Adrenal gland (tissue), 12 donors: ENCODE measurements around the gene RAD52. TPM values are rescaled to one million over a fixed set of nuclear protein-coding genes. Genes with fewer than 3 reads are reported as not detected.

ENCODE experiments used
- DNase-seq, 7 donors: peaks; one replicate each; pipeline ENCODE4 v3.0.0-alpha.2; 2019 to 2020
- H3K27ac ChIP-seq, 5 donors: fragments of 200-600 bp; sonication (generic) in 4 of 5; 1 replicate in 3 of 5; 2 replicates in 2 of 5; pipeline versions ENCODE4 v1.5.1 to v1.8.0; 2016 to 2020; ENCODE audit warnings: mild to moderate bottlenecking in 1 of 5
- H3K27me3 ChIP-seq: fragments of 200-600 bp; 2 replicates; pipeline ENCODE4 v1.8.0; 2021
- H3K36me3 ChIP-seq, 2 donors: fragments of 200-600 bp; replicated peaks in 1 of 2; 1 replicate in 1 of 2; 2 replicates in 1 of 2; pipeline versions ENCODE4 v1.5.1 to v1.8.0; 2018 to 2022
- H3K4me1 ChIP-seq, 2 donors: fragments of 200-600 bp; replicated peaks in 1 of 2; 1 replicate in 1 of 2; 2 replicates in 1 of 2; pipeline versions ENCODE4 v1.5.1 to v1.8.0; 2018 to 2021
- H3K4me3 ChIP-seq, 4 donors: fragments of 200-600 bp; sonication (generic) in 3 of 4; one replicate each; pipeline ENCODE4 v1.5.1; 2016 to 2018
- H3K9me3 ChIP-seq, 3 donors: fragments of 200-600 bp; sonication (generic) in 1 of 3; replicated peaks in 1 of 3; 1 replicate in 2 of 3; 2 replicates in 1 of 3; pipeline versions ENCODE4 v1.5.1 to v1.8.0; 2016 to 2021
- POLR2A ChIP-seq, 2 donors: fragments of 450-650 bp; IDR thresholded peaks; one replicate each; pipeline ENCODE4 v1.6.1; 2017; ENCODE audit warnings: antibody characterized with exemption in 2 of 2, mild to moderate bottlenecking in 2 of 2, moderate library complexity in 1 of 2
- WGBS, 4 donors: extraction: QIAGEN DNeasy Blood & Tissue Kit in 2 of 4; methylation state at CpG; one replicate each; pipeline versions ENCODE4 v1.1.5 to v1.1.7; 2013 to 2017; 5-methylcytosine and 5-hydroxymethylcytosine counted together
- intact Hi-C, 2 donors: fragments of 100-400 bp; cut with DNase I; formaldehyde crosslinking; loops; one replicate each; pipeline versions ENCODE4 v1.14.1 to v1.15.0; 2022 to 2023
- polyA plus RNA-seq, 3 donors: library from polyadenylated mRNA; stranded (reverse); fragments of 200-250 nt in 2 of 3; fragments of 350-450 nt in 1 of 3; fragmentation: Illumina TruSeq in 1 of 3; extraction: RNeasy Lipid Tissue Mini Kit (QIAGEN cat#74804) in 1 of 3; gene quantifications; one replicate each; pipeline ENCODE4 v1.2.3, GENCODE V29; 2013 to 2014
- total RNA-seq, 9 donors: library from RNA; depleted of rRNA in 4 of 9; stranded (reverse); fragments of >200 nt in 4 of 9; fragments of 120-200 nt in 1 of 9; fragmentation: NEBNext Ultra II Directional in 1 of 9; extraction: Animal tissue kit (Norgen Biotek cat#: 25700) in 1 of 9; gene quantifications; one replicate each; pipeline versions ENCODE4 v1.1.0 to v1.2.4, GENCODE V29; 2013 to 2023
- TF ChIP-seq, protein P1 (sequence below), 6 experiments: fragments of 450-650 bp in 4 of 6; fragments of 200-600 bp in 2 of 6; sonication (generic) in 1 of 6; IDR thresholded peaks; 1 replicate in 5 of 6; 2 replicates in 1 of 6; pipeline versions ENCODE4 v1.5.1 to v1.8.0; 2016 to 2021; ENCODE audit warnings: antibody characterized with exemption in 6 of 6, mild to moderate bottlenecking in 2 of 6, moderate library complexity in 1 of 6
- donor health status: healthy with polysubstance abuse.
- donor health status: Bipolar disorder and iron deficiency.
- donor health status: DM: yes; HTN: yes; CAD: no.
- donor health status: DM: no; HTN: no; CAD: no.
- donor health status: DM: no; HTN: no; CAD: no.
- donor health status: DM: yes; HTN: yes; CAD: no.

Gene RAD52
- total and polyA plus RNA-seq, 12 donors: 5.5 to 22.6 (median 11.2) TPM

DNA sequence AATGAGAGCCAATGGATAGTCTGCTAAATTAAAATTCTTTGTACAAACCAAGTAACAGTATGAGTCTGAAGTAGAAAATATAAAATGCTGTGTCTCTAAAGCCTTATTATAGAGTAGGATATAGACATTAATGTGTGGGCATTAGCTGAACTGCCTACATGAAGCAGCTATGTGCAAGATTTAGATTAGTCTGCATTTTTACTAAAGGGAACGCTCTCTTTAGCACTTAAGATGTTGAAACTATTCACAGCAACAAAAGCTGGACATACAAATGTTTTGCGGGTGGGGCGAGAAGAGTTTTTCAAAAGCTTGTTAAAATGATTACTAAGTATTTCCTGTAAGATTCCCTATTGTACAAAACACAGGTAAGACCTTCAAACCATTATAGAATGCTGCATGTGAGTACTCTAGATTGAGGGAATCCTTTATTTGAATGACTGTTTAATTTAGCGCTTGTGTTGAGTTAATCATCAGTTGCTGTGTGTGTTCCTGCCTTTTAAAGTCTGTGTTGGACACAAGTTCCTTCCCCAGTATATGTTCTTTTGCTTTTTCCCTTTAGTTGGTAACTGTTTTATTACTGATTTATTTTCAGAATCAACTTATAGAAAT is 87.1 kb downstream of the RAD52 start:
- no peaks in the 10 kb centered on the region for H3K27me3 ChIP-seq
- H3K4me1 ChIP-seq: peaks cover 2% of the 10 kb centered on the region in 2 donors
- peaks cover 0 to 40% of the 10 kb centered on the region in 2 donors for H3K36me3 ChIP-seq
- DNase-seq: no peak
- no peak overlapping the region for H3K27ac ChIP-seq
- 92 to 98% (median 96%) methylated on average over 4 of the region's 4 CpGs for WGBS, 4 donors
- TF ChIP-seq POLR2A (IDR thresholded peaks at IDR 0.05): no peak
- TF ChIP-seq, protein P1, sequence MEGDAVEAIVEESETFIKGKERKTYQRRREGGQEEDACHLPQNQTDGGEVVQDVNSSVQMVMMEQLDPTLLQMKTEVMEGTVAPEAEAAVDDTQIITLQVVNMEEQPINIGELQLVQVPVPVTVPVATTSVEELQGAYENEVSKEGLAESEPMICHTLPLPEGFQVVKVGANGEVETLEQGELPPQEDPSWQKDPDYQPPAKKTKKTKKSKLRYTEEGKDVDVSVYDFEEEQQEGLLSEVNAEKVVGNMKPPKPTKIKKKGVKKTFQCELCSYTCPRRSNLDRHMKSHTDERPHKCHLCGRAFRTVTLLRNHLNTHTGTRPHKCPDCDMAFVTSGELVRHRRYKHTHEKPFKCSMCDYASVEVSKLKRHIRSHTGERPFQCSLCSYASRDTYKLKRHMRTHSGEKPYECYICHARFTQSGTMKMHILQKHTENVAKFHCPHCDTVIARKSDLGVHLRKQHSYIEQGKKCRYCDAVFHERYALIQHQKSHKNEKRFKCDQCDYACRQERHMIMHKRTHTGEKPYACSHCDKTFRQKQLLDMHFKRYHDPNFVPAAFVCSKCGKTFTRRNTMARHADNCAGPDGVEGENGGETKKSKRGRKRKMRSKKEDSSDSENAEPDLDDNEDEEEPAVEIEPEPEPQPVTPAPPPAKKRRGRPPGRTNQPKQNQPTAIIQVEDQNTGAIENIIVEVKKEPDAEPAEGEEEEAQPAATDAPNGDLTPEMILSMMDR (IDR thresholded peaks at IDR 0.05): no peak
- no peaks in the 10 kb centered on the region for H3K9me3 ChIP-seq
- intact Hi-C loops: no loop called here
- no peak overlapping the region for H3K4me3 ChIP-seq

Other genes starting within 250 kb of the RAD52 start
- 100 to 1,000 TPM in 8 of 9 donors, 10 to 100 TPM in 1; 80.4 to 315 (median 131) TPM for gene WNK1, start 197.1 kb downstream of the RAD52 start, total RNA-seq
- gene WNK1, start 197.1 kb downstream of the RAD52 start, polyA plus RNA-seq: 10 to 100 TPM; 14.2 to 88.9 (median 28.5) TPM
- gene ERC1, start 41.5 kb upstream of the RAD52 start, total RNA-seq: 10 to 100 TPM; 30.0 to 79.5 (median 54.5) TPM
- 10 to 100 TPM in 2 of 3 donors, 1 to 10 TPM in 1; 4.1 to 41.4 (median 16.1) TPM for gene ERC1, start 41.5 kb upstream of the RAD52 start, polyA plus RNA-seq